ENCODE data around the gene INSRR. TPM values are rescaled to one million over a fixed set of nuclear protein-coding genes. Genes with fewer than 3 reads are reported as not detected.

Gene INSRR
- 1.8 TPM for polyA plus RNA-seq (ENCODE audit: insufficient read length)
- long read RNA-seq, donor 1 = 0 reads
- long read RNA-seq, donor 2 = 0 reads
- long read RNA-seq, donor 3 = 0 reads
- long read RNA-seq, donor 4 = 0 reads
- long read RNA-seq, donor 5 = 0 reads
- long read RNA-seq, donor 6 = 0 reads
- long read RNA-seq, donor 7 = 0 reads
- long read RNA-seq, donor 8 = 0 reads

- no peak for DNase-seq
Observed at GRCh38 chr1:156858959-156859522, at the start of gene INSRR. TSS of gene INSRR (minus strand) at chr1:156859117. CDS start at chr1:156858621, 496 bp downstream.

- no peak for DNase-seq
Observed at GRCh38 chr1:156908541-156908940, 49.6 kb upstream of the INSRR start.

- no peak for DNase-seq
Observed at GRCh38 chr1:156906206-156906906, 47.4 kb upstream of the INSRR start.

GRCh38 chr1:156905651-156906050, 46.7 kb upstream of the INSRR start:
- DNase-seq = no peak

GRCh38 chr1:156905176-156905575, 46.3 kb upstream of the INSRR start:
- DNase-seq = no peak

- no peak for DNase-seq
Observed at GRCh38 chr1:156904187-156904959, 45.5 kb upstream of the INSRR start.

GRCh38 chr1:156903328-156904091, 44.6 kb upstream of the INSRR start:
- DNase-seq = no peak

GRCh38 chr1:156901966-156902915, 43.3 kb upstream of the INSRR start:
- no peak for DNase-seq

GRCh38 chr1:156901590-156901900, 42.6 kb upstream of the INSRR start:
- no peak for DNase-seq

GRCh38 chr1:156900896-156901589, 42.1 kb upstream of the INSRR start:
- DNase-seq = no peak

GRCh38 chr1:156899956-156900718, 41.2 kb upstream of the INSRR start:
- no peak for DNase-seq

GRCh38 chr1:156898971-156899664, 40.2 kb upstream of the INSRR start:
- no peak for DNase-seq

- DNase-seq = no peak
Observed at GRCh38 chr1:156898161-156898566, 39.2 kb upstream of the INSRR start.

- no peak for DNase-seq
Observed at GRCh38 chr1:156897078-156897825, 38.3 kb upstream of the INSRR start.

- DNase-seq = no peak
Observed at GRCh38 chr1:156896490-156897033, 37.6 kb upstream of the INSRR start.

- no peak for DNase-seq
Observed at GRCh38 chr1:156895927-156896326, 37.0 kb upstream of the INSRR start.

GRCh38 chr1:156895455-156895812, 36.5 kb upstream of the INSRR start:
- DNase-seq = no peak
